ENCODE measurements around the gene CRABP1.

DNA sequence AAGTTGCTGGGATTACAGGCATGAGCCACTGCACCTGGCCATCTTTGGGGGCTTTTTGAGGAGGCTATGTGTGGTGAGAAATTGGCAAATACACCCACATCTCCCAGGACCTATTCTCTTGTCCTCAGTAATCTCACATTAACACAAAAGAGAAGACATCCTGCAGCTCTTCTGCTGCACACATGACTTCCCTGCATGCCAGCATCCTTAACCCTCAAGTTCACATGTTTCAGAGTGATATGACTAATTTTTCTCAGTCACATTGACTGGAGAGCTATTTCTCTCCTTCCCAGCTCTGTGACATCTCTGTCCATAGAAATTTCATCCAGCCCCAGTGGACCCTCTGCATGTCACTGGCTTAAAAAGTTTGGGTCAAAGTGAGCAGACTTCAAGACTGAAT lies 38.8 kb upstream of the CRABP1 start:
- no peak for TF ChIP-seq EZH2 (IDR thresholded peaks at IDR 0.05)
- TF ChIP-seq POLR2AphosphoS5 (IDR thresholded peaks at IDR 0.05; ENCODE audit: borderline replicate concordance, low read depth, low read length): no peak
- TF ChIP-seq FOXP2 (optimal IDR thresholded peaks at IDR 0.05; ENCODE audit: control extremely low read depth, extremely low read length, insufficient read depth): no peak
